ENCODE results near the gene CROCC2.

- no peak for TF ChIP-seq POLR2AphosphoS5 (IDR thresholded peaks at IDR 0.05; ENCODE audit: low read depth)
- TF ChIP-seq REST (IDR thresholded peaks at IDR 0.05; ENCODE audit: insufficient replicate concordance, low read depth) = no peak
Observed at GRCh38 chr2:240955306-240956170, 49.4 kb downstream of the CROCC2 start.

Data from HL-60 (cell line).